ENCODE measurements around the gene PRKAB2.
"Not testable (repeated sequence)": the region's sequence is repeated elsewhere in the genome, so short reads cannot be mapped to it uniquely, and the experiment has no call there.

The PRKAB2 gene

DNA sequence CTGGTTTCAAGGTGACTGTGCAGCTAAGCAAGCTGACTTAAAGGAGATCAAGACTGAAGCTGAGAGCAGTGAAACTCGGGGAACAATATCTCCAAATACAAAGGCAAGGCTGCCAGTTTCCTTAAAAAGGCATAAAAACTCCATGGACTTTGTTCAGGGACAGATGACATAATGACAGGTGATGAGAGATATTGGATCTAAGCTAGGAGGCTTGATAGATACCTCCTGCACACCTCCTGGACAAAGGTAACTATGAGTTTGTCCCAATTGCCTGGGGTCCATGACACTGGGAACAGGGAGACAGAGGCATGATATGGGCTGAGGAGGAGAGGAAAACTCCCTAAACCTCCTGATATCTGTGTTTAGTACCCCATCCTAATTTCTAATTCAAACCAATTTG is 55.2 kb downstream of the PRKAB2 start:
- no peaks in the 10 kb centered on the region for H3K36me3 ChIP-seq (ENCODE audit: control insufficient read depth, low read length)
- no peak for TF ChIP-seq EZH2phosphoT487 (IDR thresholded peaks at IDR 0.05; ENCODE audit: borderline replicate concordance, low read length)
- TF ChIP-seq, protein P1, sequence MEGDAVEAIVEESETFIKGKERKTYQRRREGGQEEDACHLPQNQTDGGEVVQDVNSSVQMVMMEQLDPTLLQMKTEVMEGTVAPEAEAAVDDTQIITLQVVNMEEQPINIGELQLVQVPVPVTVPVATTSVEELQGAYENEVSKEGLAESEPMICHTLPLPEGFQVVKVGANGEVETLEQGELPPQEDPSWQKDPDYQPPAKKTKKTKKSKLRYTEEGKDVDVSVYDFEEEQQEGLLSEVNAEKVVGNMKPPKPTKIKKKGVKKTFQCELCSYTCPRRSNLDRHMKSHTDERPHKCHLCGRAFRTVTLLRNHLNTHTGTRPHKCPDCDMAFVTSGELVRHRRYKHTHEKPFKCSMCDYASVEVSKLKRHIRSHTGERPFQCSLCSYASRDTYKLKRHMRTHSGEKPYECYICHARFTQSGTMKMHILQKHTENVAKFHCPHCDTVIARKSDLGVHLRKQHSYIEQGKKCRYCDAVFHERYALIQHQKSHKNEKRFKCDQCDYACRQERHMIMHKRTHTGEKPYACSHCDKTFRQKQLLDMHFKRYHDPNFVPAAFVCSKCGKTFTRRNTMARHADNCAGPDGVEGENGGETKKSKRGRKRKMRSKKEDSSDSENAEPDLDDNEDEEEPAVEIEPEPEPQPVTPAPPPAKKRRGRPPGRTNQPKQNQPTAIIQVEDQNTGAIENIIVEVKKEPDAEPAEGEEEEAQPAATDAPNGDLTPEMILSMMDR (IDR thresholded peaks at IDR 0.05; ENCODE audit: low read depth, low read length, poor library complexity, severe bottlenecking): no peak
- H3K79me2 ChIP-seq (ENCODE audit: control insufficient read depth, low read length): no peaks in the 10 kb centered on the region
- H3K27me3 ChIP-seq (ENCODE audit: control insufficient read depth, low read length): peaks cover 3% of the 10 kb centered on the region; the same call in 1 of the 2 replicates
- H3K9me2 ChIP-seq (replicated peaks; ENCODE audit: control insufficient read depth, low read length): no peaks in the 10 kb centered on the region
- H3K27ac ChIP-seq (ENCODE audit: low read depth, low read length): no peak overlapping the region
- no peaks in the 10 kb centered on the region for H4K20me1 ChIP-seq (ENCODE audit: control insufficient read depth, insufficient read depth, low read depth, low read length)
- H3F3A ChIP-seq (ENCODE audit: control insufficient read depth, insufficient read depth): no peaks in the 10 kb centered on the region
- H3K4me3 ChIP-seq (ENCODE audit: low read length): no peak overlapping the region
- no peak overlapping the region for H3K4me2 ChIP-seq (ENCODE audit: low read length)
- no peaks in the 10 kb centered on the region for H3K9me3 ChIP-seq (ENCODE audit: control insufficient read depth, insufficient read depth, low read length)
- no peaks in the 10 kb centered on the region for H3K4me1 ChIP-seq (ENCODE audit: control insufficient read depth, low read length)

DNA sequence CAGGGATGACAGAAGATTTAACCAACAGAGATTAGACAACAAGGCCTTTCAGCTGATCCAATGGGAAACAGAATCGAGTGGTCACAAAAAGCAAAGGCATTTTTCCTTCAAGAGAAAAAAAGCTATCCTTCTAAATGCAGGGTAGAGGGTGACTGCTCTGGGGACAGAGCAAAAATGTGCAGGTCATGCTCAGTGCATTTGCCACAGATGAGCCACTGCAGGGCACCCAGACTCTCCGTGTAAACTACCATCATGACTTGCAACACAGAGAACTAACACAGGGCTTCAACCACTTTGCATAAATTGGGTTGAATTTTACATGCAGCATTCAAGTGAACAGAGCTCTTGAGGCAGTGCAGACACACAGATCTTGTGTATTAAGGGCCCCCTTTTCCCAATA is 56.8 kb downstream of the PRKAB2 start:
- Histone ChIP-seq H3K4me2 (ENCODE audit: low read length) (no peak overlapping the region), H3K9me2 (replicated peaks; ENCODE audit: control insufficient read depth, low read length) (no peaks in the 10 kb centered on the region), H3K79me2 (ENCODE audit: control insufficient read depth, low read length) (no peaks in the 10 kb centered on the region), H3K27me3 (ENCODE audit: control insufficient read depth, low read length) (peaks cover 3% of the 10 kb centered on the region; the same call in 1 of the 2 replicates), H4K20me1 (ENCODE audit: control insufficient read depth, insufficient read depth, low read depth, low read length) (no peaks in the 10 kb centered on the region), H3K36me3 (ENCODE audit: control insufficient read depth, low read length) (no peaks in the 10 kb centered on the region), H3K9me3 (ENCODE audit: control insufficient read depth, insufficient read depth, low read length) (no peaks in the 10 kb centered on the region), H3F3A (ENCODE audit: control insufficient read depth, insufficient read depth) (no peaks in the 10 kb centered on the region), H3K27ac (ENCODE audit: low read depth, low read length) (no peak overlapping the region), H3K4me1 (ENCODE audit: control insufficient read depth, low read length) (no peaks in the 10 kb centered on the region), H3K4me3 (ENCODE audit: low read length) (no peak overlapping the region)
- TF ChIP-seq, protein P1 (IDR thresholded peaks at IDR 0.05; ENCODE audit: low read depth, low read length, poor library complexity, severe bottlenecking): no peak
- no peak for TF ChIP-seq EZH2phosphoT487 (IDR thresholded peaks at IDR 0.05; ENCODE audit: borderline replicate concordance, low read length)

DNA sequence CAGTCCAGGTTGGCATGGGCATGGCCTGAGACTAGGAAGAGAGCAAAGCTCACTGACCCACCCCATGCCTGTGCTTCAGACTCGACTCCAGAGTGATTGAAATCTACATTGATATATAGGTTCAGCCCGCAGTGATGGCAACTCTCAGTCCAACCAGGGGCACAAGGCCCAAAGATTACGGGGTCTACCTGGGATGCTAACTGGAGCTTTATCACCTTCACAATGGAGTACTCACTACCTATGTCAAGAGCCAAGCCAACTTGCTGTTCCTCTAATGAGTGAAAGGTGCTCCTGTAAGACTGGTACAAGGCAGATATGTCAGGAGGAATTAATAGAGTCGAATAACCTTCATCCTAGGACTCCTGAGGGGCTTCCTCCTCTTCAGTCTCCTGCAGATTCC is 57.2 kb downstream of the PRKAB2 start:
- not testable (repeated sequence) for H3K4me3 ChIP-seq (ENCODE audit: low read length); H3K4me2 ChIP-seq (ENCODE audit: low read length); H3K4me1 ChIP-seq (ENCODE audit: control insufficient read depth, low read length); H3K9me2 ChIP-seq (replicated peaks; ENCODE audit: control insufficient read depth, low read length); H3K9me3 ChIP-seq (ENCODE audit: control insufficient read depth, insufficient read depth, low read length); H3F3A ChIP-seq (ENCODE audit: control insufficient read depth, insufficient read depth); H3K27ac ChIP-seq (ENCODE audit: low read depth, low read length); H3K36me3 ChIP-seq (ENCODE audit: control insufficient read depth, low read length); H4K20me1 ChIP-seq (ENCODE audit: control insufficient read depth, insufficient read depth, low read depth, low read length); H3K79me2 ChIP-seq (ENCODE audit: control insufficient read depth, low read length); H3K27me3 ChIP-seq (ENCODE audit: control insufficient read depth, low read length)

DNA sequence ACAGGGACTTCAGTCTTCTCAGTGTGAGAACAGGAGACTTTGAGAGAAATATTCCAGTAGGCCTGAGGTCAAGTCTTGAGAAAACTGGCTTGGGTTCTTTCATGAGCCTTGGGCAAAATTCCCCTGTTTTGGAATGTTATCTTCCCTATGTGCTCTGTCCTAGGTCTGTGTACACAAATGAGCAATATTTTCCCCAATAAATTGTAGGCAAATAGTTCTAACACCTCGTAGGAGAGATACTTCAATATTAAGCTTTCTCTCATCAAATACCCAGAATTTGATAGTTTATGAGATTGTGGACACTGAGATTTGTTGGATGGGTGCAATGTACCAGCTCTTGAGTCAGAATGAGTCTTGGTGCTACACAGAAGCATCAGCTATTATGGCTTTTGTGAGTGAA is 57.9 kb downstream of the PRKAB2 start:
- not testable (repeated sequence) for H3K4me3 ChIP-seq (ENCODE audit: low read length); H3K27ac ChIP-seq (ENCODE audit: low read depth, low read length); H3K9me3 ChIP-seq (ENCODE audit: control insufficient read depth, insufficient read depth, low read length); H3F3A ChIP-seq (ENCODE audit: control insufficient read depth, insufficient read depth); H3K36me3 ChIP-seq (ENCODE audit: control insufficient read depth, low read length); H3K9me2 ChIP-seq (replicated peaks; ENCODE audit: control insufficient read depth, low read length); H3K4me1 ChIP-seq (ENCODE audit: control insufficient read depth, low read length); H4K20me1 ChIP-seq (ENCODE audit: control insufficient read depth, insufficient read depth, low read depth, low read length); H3K4me2 ChIP-seq (ENCODE audit: low read length); H3K79me2 ChIP-seq (ENCODE audit: control insufficient read depth, low read length); H3K27me3 ChIP-seq (ENCODE audit: control insufficient read depth, low read length)
